ENCODE data around the gene ETS1.

Gene ETS1

GRCh38 chr11:128421577-128422330 is 165.6 kb downstream of the ETS1 start:
- DNase-seq: no peak

GRCh38 chr11:128420951-128421350 is 166.4 kb downstream of the ETS1 start:
- DNase-seq: no peak

DNA sequence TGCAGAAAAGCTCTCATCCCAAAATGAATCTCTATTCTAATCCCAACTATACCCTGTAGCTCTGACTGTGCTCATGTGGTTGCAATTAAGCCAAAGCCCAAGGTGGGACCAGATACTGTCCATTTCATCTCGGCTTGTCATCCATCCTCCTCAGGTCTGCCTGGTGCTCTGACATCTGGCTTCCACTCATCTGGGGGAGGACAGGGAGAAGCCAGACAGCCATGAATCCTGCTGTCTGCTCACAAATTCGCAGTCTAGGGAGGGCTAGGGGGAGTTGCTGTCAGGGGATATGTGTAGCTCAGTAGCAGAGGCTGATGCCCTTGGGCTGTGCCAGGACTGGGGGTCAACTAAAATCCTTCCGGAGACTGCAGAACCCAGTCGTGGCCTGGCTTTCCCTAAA is 167.1 kb downstream of the ETS1 start:
- DNase-seq: no peak

GRCh38 chr11:128419012-128419767 is 168.2 kb downstream of the ETS1 start:
- no peak for DNase-seq

- DNase-seq: no peak
These were observed 169.6 kb downstream of the ETS1 start for GRCh38 chr11:128417607-128418324.

DNA sequence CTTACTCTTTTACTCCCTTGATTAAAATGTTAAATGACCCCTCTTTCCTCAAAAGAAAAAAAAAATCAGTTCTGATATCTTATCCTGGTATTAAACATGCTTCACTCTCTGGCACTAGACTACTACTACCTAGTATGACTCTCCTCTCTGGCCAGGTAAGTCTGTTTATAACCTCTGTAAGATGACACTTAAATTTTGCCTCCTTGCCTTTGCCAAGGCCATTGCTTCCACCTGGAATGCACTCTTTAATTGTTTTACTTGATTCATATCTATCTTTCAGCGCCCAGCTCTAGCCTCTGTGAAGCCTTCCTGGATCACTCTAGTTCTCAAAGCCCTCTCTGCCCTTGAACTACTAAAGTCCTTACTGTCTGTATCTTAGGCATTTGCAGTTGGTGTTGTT is 170.4 kb downstream of the ETS1 start:
- DNase-seq: no peak

GRCh38 chr11:128415539-128415938 is 171.8 kb downstream of the ETS1 start:
- no peak for DNase-seq

DNA sequence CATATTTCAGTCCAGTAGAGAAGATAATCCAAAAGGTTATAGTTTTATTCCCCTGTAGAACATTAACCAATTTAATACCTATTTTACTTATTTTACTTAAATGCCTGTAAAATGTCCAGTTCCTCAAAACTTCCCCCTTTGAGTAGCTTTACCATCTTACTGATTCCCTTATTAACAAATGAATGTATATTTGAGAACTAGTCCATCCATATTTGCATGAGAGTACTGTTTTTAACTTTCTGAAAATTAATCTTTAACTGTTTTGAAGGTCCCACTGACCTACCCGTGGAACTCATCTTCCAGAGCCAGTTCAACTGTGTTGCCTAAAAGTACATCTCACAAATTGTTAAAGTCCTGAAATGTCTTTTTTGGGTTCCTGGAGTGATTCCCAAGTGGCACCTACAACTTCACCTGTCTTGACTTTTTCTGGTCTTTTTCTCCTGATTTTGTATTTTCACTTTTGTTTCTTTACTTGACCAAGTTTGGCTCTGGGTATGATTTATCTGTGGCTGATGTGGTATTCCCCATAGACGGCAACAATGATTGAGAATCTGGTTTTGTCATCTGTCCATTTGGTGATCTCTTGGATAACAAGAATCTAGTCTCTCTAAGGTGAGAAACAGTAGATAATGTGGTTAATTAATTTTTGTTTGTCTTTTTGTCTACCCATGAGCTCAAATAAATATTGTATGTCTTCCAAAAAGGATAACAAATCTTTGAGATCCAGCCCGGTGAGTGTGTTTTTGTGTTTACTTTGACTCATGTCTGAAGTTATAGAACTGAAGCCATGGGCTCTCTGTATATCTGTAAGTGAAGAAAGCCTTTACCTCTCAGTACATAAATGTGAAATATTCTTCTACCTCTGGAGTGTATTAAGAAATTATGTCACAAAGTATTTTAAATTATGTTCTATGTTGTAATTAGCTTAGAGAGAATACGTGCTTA is 174.2 kb downstream of the ETS1 start:
- no peak for DNase-seq

- DNase-seq: peak; percentile 49
These were observed 175.5 kb downstream of the ETS1 start for GRCh38 chr11:128411812-128412211.

DNA sequence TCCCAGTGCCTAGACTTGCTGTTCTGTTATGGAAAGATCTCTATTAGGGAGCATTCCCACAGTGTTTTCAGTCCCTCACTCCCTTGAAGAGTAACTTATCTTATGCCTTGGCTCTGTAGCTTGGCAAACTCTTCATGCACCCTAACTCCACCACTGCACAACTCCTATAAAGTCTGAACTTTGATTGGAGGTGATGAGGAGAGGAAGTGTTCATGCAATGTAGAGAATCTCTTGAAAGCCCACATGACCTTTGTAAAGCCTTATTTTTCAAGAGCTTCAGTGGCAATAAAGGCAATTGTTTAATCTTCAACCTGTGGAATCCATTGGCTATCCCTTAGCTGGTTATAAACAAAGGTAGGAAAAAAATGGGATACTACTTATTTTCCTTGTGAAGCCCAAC is 176.2 kb downstream of the ETS1 start:
- DNase-seq: no peak

DNA sequence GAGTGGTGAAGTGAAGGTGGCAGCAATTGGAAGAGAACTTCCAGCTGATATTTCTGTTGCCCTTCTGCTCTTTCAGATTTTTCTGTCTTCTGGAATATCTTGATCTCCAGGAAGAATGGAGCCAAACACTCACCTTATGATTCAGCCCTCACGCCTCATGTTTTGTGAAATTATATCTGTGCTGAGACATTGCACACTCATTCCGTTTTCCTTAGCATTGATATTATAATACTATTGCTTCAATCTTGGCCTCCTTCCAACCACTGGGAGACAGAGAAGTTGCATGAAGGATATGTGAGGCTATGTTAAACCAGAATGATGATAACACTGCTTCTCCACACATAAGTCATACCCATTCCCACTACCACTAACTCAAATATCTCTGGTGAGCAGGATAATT is 177.9 kb downstream of the ETS1 start:
- no peak for DNase-seq
